ENCODE measurements around the gene GMDS. TPM values are rescaled to one million over a fixed set of nuclear protein-coding genes. Genes with fewer than 3 reads are reported as not detected.

Gene GMDS
- total and polyA plus RNA-seq, 2 of the 13 experiments (the other 11 are each of a cell fraction or from before 2014, with no cell fraction given): 64.4 to 112 TPM

DNA sequence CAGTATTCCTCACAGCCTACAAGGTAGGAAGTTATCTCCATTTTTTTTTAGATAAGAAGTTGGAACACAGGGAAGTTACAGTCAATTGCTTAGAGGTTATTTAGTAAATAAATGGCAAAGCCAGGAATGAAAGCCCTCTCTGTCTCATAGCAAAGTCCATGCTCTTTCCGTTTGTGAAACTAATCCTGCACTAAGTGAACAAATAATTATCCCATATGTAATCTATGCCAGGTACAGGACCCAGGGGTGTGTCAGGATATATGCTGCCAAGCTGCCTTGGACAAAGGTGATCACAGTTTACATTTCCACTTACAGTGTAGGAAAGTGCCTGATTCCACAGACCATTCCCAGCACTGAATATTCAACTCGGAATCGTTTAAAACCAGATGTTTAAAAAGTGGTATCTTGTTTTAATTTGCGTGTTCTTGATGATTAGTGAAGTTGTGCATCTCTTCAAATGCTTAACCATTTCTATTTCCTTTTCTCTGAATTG, 13.6 kb upstream of the GMDS start (continued):
- TF ChIP-seq ZNF142 (CRISPR knock-in tag; IDR thresholded peaks at IDR 0.05) (no peak), DPF2 (CRISPR knock-in tag; IDR thresholded peaks at IDR 0.05; ENCODE audit: borderline replicate concordance, low read depth) (peak; percentile 92), SATB2 (CRISPR knock-in tag; IDR thresholded peaks at IDR 0.05) (no peak), KAT7 (CRISPR knock-in tag; IDR thresholded peaks at IDR 0.05; ENCODE audit: borderline replicate concordance) (no peak), YEATS2 (CRISPR knock-in tag; IDR thresholded peaks at IDR 0.05; ENCODE audit: borderline replicate concordance) (no peak), EEA1 (CRISPR knock-in tag; IDR thresholded peaks at IDR 0.05; ENCODE audit: borderline replicate concordance) (no peak), BCL3 (CRISPR knock-in tag; IDR thresholded peaks at IDR 0.05) (no peak), ZFX (CRISPR knock-in tag; IDR thresholded peaks at IDR 0.05; ENCODE audit: low read depth) (0 out of 2 replicates have a peak, but pooled peaks have one; percentile 26), ZNF12 (CRISPR knock-in tag; IDR thresholded peaks at IDR 0.05) (peak; percentile 66; the same call in 1 of the 2 replicates), KLF12 (CRISPR knock-in tag; IDR thresholded peaks at IDR 0.05; ENCODE audit: borderline replicate concordance) (no peak; the same call in 1 of the 2 replicates), MAX (IDR thresholded peaks at IDR 0.05) (no peak; the same call in 1 of the 2 replicates), ZNF746 (CRISPR knock-in tag; IDR thresholded peaks at IDR 0.05) (no peak), ZC3H13 (CRISPR knock-in tag; IDR thresholded peaks at IDR 0.05) (no peak)
- TF ChIP-seq, protein P1, sequence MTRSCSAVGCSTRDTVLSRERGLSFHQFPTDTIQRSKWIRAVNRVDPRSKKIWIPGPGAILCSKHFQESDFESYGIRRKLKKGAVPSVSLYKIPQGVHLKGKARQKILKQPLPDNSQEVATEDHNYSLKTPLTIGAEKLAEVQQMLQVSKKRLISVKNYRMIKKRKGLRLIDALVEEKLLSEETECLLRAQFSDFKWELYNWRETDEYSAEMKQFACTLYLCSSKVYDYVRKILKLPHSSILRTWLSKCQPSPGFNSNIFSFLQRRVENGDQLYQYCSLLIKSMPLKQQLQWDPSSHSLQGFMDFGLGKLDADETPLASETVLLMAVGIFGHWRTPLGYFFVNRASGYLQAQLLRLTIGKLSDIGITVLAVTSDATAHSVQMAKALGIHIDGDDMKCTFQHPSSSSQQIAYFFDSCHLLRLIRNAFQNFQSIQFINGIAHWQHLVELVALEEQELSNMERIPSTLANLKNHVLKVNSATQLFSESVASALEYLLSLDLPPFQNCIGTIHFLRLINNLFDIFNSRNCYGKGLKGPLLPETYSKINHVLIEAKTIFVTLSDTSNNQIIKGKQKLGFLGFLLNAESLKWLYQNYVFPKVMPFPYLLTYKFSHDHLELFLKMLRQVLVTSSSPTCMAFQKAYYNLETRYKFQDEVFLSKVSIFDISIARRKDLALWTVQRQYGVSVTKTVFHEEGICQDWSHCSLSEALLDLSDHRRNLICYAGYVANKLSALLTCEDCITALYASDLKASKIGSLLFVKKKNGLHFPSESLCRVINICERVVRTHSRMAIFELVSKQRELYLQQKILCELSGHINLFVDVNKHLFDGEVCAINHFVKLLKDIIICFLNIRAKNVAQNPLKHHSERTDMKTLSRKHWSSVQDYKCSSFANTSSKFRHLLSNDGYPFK (CRISPR knock-in tag; IDR thresholded peaks at IDR 0.05; ENCODE audit: borderline replicate concordance): no peak
- TF ChIP-seq, protein P2, sequence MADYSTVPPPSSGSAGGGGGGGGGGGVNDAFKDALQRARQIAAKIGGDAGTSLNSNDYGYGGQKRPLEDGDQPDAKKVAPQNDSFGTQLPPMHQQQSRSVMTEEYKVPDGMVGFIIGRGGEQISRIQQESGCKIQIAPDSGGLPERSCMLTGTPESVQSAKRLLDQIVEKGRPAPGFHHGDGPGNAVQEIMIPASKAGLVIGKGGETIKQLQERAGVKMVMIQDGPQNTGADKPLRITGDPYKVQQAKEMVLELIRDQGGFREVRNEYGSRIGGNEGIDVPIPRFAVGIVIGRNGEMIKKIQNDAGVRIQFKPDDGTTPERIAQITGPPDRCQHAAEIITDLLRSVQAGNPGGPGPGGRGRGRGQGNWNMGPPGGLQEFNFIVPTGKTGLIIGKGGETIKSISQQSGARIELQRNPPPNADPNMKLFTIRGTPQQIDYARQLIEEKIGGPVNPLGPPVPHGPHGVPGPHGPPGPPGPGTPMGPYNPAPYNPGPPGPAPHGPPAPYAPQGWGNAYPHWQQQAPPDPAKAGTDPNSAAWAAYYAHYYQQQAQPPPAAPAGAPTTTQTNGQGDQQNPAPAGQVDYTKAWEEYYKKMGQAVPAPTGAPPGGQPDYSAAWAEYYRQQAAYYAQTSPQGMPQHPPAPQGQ (CRISPR knock-in tag; IDR thresholded peaks at IDR 0.05; ENCODE audit: borderline replicate concordance): no peak
- TF ChIP-seq, protein P3, sequence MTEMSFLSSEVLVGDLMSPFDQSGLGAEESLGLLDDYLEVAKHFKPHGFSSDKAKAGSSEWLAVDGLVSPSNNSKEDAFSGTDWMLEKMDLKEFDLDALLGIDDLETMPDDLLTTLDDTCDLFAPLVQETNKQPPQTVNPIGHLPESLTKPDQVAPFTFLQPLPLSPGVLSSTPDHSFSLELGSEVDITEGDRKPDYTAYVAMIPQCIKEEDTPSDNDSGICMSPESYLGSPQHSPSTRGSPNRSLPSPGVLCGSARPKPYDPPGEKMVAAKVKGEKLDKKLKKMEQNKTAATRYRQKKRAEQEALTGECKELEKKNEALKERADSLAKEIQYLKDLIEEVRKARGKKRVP (CRISPR knock-in tag; IDR thresholded peaks at IDR 0.05): 0 out of 4 replicates have a peak, but pooled peaks of 1 of the 2 experiments have one; percentile 35
